VCaP (cell line): ENCODE measurements around the gene ROR1.
A peak's percentile ranks its signal among the peaks of the same experiment; 100 is the strongest.

ENCODE experiments used
- H3K27ac ChIP-seq: fragments of 450-650 bp; 2 replicates; pipeline ENCODE4 v1.5.1; 2017
- TF ChIP-seq, protein P1 (sequence below): fragments of 450-650 bp; conservative IDR thresholded peaks from 2 replicates; pipeline ENCODE4 v1.5.1; 2017; ENCODE audit warnings: mild to moderate bottlenecking, moderate library complexity

Gene ROR1

DNA sequence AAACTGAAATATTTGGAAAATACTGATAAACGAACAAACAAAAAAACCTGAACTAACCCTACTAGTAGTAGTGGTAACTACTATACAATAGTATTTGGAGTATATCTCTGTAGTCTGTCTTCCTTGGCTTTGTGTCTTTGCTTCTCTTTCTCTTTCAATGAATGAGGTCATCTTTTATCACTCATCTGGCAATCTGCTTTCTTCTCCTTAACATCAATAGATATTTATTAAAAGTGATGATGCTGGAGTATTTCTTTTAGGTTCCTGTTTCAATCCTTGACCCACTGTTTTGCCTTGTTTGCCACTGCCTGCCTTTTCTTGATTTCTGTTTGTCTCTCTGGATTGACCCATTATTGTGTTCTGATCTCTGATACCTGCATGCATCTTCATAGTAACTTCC, 71.5 kb downstream of the ROR1 start:
- TF ChIP-seq, protein P1, sequence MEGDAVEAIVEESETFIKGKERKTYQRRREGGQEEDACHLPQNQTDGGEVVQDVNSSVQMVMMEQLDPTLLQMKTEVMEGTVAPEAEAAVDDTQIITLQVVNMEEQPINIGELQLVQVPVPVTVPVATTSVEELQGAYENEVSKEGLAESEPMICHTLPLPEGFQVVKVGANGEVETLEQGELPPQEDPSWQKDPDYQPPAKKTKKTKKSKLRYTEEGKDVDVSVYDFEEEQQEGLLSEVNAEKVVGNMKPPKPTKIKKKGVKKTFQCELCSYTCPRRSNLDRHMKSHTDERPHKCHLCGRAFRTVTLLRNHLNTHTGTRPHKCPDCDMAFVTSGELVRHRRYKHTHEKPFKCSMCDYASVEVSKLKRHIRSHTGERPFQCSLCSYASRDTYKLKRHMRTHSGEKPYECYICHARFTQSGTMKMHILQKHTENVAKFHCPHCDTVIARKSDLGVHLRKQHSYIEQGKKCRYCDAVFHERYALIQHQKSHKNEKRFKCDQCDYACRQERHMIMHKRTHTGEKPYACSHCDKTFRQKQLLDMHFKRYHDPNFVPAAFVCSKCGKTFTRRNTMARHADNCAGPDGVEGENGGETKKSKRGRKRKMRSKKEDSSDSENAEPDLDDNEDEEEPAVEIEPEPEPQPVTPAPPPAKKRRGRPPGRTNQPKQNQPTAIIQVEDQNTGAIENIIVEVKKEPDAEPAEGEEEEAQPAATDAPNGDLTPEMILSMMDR: no peak
- H3K27ac ChIP-seq: no peak overlapping the region

DNA sequence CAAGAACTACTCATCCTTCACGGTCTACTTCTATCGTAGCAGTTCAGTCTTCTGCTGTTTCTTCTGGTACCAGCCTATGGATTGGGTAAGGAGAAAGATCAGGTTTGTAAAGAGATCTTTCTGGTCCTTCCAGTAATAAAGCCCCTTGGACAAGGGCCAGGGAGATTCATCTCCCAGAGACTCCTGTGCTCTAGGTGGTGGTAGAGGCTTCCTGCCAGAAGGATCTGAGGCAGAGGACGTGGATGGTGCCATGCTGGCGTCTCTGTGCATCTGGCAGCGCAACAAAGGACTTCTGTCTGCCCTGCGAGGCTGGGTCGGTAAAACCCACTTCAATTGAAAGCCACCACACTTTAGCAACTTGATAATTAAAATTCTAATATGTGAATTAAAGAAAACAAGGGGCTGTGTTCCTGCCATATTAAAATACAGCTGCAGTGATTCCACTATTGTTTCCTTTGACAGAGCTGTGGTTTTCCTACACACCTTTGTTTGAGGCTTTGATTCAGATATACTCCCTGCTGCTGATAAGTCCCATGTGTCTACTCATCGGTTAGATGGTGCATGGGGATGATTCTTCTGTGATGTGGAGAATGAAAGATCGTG, 73.6 kb downstream of the ROR1 start:
- H3K27ac ChIP-seq: peak overlapping the region; percentile 76
- TF ChIP-seq, protein P1: peak; percentile 70

DNA sequence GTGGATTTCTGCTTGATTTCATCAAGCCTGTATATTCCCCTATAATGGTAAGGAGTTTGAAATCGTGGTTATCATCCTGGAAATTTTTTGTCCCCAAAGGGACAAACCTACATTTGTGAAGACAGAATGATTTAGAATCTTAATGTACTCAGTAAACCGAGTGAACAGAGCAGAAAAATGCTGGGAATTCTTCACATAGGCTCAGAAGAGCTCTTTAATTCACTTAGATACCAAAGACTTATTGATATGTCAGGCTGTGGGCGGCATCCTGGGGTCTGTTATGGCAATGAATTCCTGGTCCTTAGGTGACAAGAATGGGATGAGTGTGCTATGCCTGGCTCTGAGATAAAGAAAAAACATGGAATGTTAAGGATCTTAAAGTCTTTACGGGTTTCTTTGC, 74.9 kb downstream of the ROR1 start:
- TF ChIP-seq, protein P1: no peak
- no peak overlapping the region for H3K27ac ChIP-seq

DNA sequence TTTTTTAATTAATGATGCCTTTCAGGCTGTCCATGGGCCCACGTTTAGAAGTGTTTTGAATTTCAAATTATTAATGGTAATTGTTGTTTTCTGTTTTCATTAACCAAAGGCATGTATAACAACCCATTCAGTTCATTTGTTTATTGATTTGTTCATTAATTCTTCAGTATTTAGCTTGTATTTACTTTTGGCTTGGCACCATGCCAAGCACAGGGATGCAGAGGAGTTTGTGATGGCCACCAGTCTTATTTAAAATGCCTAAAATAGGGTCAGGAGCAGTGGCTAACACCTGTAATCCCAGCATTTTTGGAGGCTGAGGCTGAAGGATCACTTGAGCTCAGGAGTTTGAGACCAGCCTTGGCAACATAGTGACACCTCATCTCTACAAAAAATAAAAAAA, 75.3 kb downstream of the ROR1 start:
- no peak overlapping the region for H3K27ac ChIP-seq
- TF ChIP-seq, protein P1: no peak

DNA sequence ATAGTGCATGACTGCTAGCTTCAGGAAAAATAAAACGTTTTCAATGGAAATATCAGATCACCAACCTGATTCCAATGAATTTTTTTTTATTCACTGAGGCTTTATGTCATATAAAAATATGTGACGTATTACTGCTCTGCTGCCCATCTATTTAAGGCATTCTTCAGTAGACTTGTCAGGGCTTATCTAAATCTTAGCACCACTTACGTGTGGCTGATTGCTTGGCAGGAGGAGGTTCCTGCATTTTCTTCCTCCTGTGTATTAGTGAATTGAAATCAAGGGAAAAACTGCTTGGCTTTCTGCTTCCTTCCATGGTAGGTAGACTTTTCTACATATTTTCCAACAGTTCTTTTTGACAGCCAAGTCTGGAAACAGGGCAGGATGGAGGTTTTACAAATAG, 80.3 kb downstream of the ROR1 start:
- no peak overlapping the region for H3K27ac ChIP-seq
- TF ChIP-seq, protein P1: no peak

DNA sequence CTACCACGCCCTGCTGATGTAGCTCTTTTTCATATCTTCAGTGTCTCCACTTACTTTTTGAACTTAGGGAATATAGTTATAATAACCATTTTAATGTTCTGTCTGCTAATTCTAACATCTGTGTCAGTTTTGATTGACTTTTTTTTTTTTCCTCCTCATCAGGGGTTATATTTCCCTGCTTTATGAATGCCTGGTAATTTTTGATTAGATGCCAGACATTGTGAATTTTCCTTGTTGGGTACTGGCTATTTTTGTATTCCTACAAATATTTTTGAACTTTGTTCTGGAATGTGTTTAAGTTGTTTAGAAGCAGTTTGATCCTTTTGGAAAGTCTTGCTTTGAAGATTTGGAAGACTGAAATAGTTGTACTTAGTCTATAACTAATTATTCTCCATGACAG, 82.1 kb downstream of the ROR1 start:
- H3K27ac ChIP-seq: no peak overlapping the region
- TF ChIP-seq, protein P1: no peak

DNA sequence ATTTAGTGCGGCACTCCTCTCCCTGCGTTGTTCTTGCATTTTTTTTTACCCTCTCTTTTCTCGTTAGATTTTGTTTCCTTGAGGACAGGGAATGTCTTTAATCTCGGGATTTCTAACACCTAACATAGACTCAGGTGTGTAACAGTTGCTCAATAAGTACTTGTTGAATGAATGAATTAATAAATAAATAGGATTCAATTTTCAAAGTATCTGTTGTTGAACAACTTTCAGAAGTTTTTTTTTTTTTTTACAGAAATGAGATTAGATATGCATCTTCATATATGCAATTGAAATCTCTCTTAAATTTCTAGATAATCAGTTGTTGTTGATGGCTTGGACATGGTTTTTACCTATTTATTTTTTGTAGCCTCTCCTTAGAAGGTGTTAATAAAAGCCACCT, 83.1 kb downstream of the ROR1 start:
- TF ChIP-seq, protein P1: no peak
- no peak overlapping the region for H3K27ac ChIP-seq
